Esophagus (tissue), 2 donors: Measurements from ENCODE around the gene BLVRB. TPM values are rescaled to one million over a fixed set of nuclear protein-coding genes. Genes with fewer than 3 reads are reported as not detected.
"Not testable (repeated sequence)": the region's sequence is repeated elsewhere in the genome, so short reads cannot be mapped to it uniquely, and the experiment has no call there.

Experiments
- H3K27ac ChIP-seq, 2 donors: one replicate each; pipeline ENCODE4 v1.5.1; 2013; ENCODE audit warnings: low read depth in 2 of 2, mild to moderate bottlenecking in 2 of 2, inconsistent platforms in 1 of 2, low read length in 1 of 2, moderate library complexity in 1 of 2
- H3K27me3 ChIP-seq, 2 donors: one replicate each; pipeline ENCODE4 v1.6.1; 2013; ENCODE audit warnings: low read length in 2 of 2, control low read depth in 1 of 2, mild to moderate bottlenecking in 1 of 2; ENCODE audit not compliant: insufficient read depth in 2 of 2, control insufficient read depth in 1 of 2
- H3K36me3 ChIP-seq, 2 donors: one replicate each; pipeline ENCODE4 v1.6.1; 2013; ENCODE audit warnings: low read length in 1 of 2; ENCODE audit not compliant: control insufficient read depth in 2 of 2, insufficient read depth in 2 of 2
- H3K4me1 ChIP-seq, 2 donors: one replicate each; pipeline ENCODE4 v1.6.1; 2013; ENCODE audit warnings: low read length in 1 of 2; ENCODE audit not compliant: control insufficient read depth in 2 of 2, insufficient read depth in 2 of 2
- H3K4me3 ChIP-seq, 2 donors: one replicate each; pipeline ENCODE4 v1.5.1; 2013; ENCODE audit warnings: low read length in 2 of 2, mild to moderate bottlenecking in 2 of 2, low read depth in 1 of 2, moderate library complexity in 1 of 2
- H3K9me3 ChIP-seq, 2 donors: one replicate each; pipeline ENCODE4 v1.6.1; 2013; ENCODE audit warnings: mild to moderate bottlenecking in 2 of 2, low read depth in 1 of 2, low read length in 1 of 2, moderate library complexity in 1 of 2; ENCODE audit not compliant: control insufficient read depth in 2 of 2, insufficient read depth in 1 of 2
- WGBS, 2 donors: extraction: QIAGEN DNeasy Blood & Tissue Kit; methylation state at CpG; one replicate each; pipeline ENCODE4 v1.1.7; 2013; 5-methylcytosine and 5-hydroxymethylcytosine counted together
- polyA plus RNA-seq, 2 donors: library from polyadenylated mRNA; stranded (reverse); fragments of 200-250 nt; gene quantifications; one replicate each; pipeline ENCODE4 v1.2.3, GENCODE V29; 2013
- donor health status: healthy with polysubstance abuse.
- donor health status: Bipolar disorder and iron deficiency.

Gene BLVRB
- polyA plus RNA-seq, 2 donors: 213 to 241 TPM

DNA sequence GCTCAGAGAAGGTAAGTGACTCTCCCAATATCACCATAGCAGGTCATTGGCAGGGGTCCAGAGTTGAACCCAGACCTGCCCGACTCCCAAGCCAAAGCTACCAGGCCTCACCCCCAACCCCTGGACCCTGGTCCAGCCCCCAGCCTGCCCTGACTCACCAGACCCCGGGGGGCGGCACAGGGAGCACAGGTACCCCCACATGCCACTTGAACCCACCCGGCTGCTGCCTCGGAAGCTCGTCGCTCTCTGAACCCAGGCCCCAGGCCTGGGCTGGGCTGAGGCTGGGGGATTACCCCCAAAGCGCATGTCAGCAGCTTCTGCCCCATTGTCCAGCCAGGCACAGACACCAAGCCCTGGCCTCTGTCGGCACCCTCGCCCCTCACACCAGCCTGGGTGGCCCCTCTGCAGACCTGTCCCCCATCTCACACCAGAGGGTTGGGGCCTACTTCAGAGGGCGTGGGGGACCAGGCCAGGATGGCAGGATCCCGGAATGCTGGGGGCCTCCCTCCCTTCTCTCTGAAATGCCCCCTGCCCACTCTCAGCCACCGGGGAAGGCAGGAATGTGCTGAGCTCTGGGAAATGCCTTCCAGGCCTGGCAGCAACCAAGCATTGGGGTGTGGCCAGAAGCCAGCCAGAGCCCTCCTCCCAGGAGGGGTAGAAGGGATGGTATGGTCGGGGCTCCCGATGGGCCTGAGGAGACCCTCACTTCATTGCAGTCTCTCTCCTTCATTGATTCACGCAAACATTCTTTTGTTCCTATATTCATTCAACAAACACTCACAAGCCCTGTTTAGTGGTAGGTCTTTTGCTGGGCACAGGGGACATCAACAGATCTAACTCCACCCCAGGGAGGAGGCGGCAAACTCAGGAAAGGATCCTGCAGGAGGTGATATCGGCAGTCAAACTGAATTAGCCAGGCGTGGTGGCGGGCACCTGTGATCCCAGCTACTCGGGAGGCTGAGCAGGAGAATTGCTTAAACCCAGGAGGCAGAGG lies 50.7 kb downstream of the BLVRB start:
- Histone ChIP-seq H3K27me3 (no peaks in the 10 kb centered on the region), H3K27ac (no peak overlapping the region), H3K36me3 (no peaks in the 10 kb centered on the region), H3K4me3 (no peak overlapping the region), H3K9me3 (no peaks in the 10 kb centered on the region), H3K4me1 (peaks cover 0 to 3% of the 10 kb centered on the region in 2 donors)
- 76 to 80% methylated on average over 21 of the region's 21 CpGs for WGBS, 2 donors

DNA sequence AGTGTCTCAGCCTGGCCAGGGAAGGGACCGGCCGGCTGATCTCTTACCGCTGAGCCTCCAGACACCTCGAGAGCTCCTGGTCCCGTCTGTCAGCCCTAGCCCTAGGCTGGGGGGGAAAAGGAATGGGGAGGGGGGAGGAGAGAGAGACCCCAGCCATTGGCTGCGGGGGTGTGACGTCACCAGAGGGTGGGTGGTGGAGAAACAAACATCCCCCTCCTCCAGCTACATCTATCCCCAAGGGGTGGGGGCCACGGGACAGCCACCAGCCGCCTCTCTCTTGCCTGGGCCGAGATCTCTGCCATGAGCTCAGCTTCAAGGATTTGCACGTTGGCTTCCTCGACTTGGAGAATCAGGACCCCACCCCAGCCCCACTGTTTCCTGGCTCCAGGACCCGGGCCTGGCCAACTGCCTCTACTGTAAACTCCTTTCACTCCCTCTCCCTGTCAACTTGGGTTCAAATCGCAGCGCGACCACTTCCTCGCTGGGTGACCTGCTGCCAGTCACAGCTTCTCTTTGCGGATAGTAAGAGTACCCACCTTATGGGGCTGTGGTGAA lies 52.2 kb downstream of the BLVRB start, which contains the start of gene PRX:
Gene PRX, minus strand, starts transcription at position 88 of the 555 bp plus-strand sequence. CDS start 5,446 bp downstream, outside the sequence.
- Histone ChIP-seq H3K36me3 (no peaks in the 10 kb centered on the region), H3K4me3 (no peak within 1 kb of the TSS), H3K27ac (no peak within 1 kb of the TSS), H3K27me3 (no peaks in the 10 kb centered on the region), H3K9me3 (no peaks in the 10 kb centered on the region), H3K4me1 (peaks cover 0 to 3% of the 10 kb centered on the region in 2 donors)
- 42 to 58% methylated on average over 12 to 18 of the region's 18 CpGs for WGBS, 2 donors

DNA sequence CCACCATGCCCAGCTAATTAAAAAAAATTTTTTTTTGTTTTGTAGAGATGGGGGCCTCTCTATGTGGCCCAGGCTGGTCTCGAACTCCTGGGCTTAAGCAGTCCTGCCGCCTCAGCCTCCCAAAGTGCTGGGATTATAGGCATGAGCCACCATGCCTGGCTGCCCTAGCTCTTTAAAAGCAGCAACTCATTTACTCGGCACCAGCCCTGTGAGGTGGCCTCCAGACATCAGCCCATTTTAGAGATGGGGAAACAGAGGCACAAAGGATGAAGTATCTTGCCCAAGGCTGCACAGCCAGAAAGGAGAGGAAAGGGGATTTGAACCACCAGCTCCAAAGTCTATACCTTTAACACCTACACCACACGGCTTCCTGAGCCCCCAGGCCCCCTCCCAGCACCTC lies 52.7 kb downstream of the BLVRB start:
- Histone ChIP-seq H3K9me3 (no peaks in the 10 kb centered on the region), H3K4me1 (peaks cover 0 to 3% of the 10 kb centered on the region in 2 donors), H3K4me3 (no peak overlapping the region), H3K36me3 (no peaks in the 10 kb centered on the region), H3K27ac (no peak overlapping the region), H3K27me3 (no peaks in the 10 kb centered on the region)
- 74 to 78% methylated on average over 4 of the region's 4 CpGs for WGBS, 2 donors

- WGBS, 2 donors: 78% methylated on average over 8 of the region's 8 CpGs
- Histone ChIP-seq H3K36me3 (no peaks in the 10 kb centered on the region), H3K27ac (peak overlapping the region in 1 of 2 donors; percentile 13), H3K4me3 (no peak overlapping the region), H3K4me1 (peaks cover 0 to 3% of the 10 kb centered on the region in 2 donors), H3K27me3 (no peaks in the 10 kb centered on the region), H3K9me3 (no peaks in the 10 kb centered on the region)
Observed at GRCh38 chr19:40411958-40412499, 53.5 kb downstream of the BLVRB start.

- Histone ChIP-seq H3K4me1 (peaks cover 0 to 3% of the 10 kb centered on the region in 2 donors), H3K27ac (peak overlapping the region in 1 of 2 donors; percentile 34), H3K27me3 (no peaks in the 10 kb centered on the region), H3K36me3 (no peaks in the 10 kb centered on the region), H3K4me3 (no peak overlapping the region), H3K9me3 (no peaks in the 10 kb centered on the region)
- 46 to 49% methylated on average over 16 of the region's 16 CpGs for WGBS, 2 donors
Observed at GRCh38 chr19:40411125-40411842, 54.3 kb downstream of the BLVRB start.

- peaks cover 0 to 4% of the 10 kb centered on the region in 2 donors for H3K4me1 ChIP-seq
- WGBS, 2 donors: 72 to 74% methylated on average over 9 of the region's 9 CpGs
- H3K27me3 ChIP-seq: no peaks in the 10 kb centered on the region
- H3K9me3 ChIP-seq: no peaks in the 10 kb centered on the region
- no peak overlapping the region for H3K27ac ChIP-seq
- no peaks in the 10 kb centered on the region for H3K36me3 ChIP-seq
- no peak overlapping the region for H3K4me3 ChIP-seq
Observed at GRCh38 chr19:40410030-40410389, 55.5 kb downstream of the BLVRB start.

GRCh38 chr19:40408598-40408925 lies 57.0 kb downstream of the BLVRB start:
- H3K36me3 ChIP-seq, H3K4me3 ChIP-seq, H3K4me1 ChIP-seq, H3K9me3 ChIP-seq, H3K27me3 ChIP-seq, H3K27ac ChIP-seq: not testable (repeated sequence)
- 82 to 87% methylated on average over 8 of the region's 8 CpGs for WGBS, 2 donors

- Histone ChIP-seq H3K4me3 (no peak overlapping the region), H3K9me3 (no peaks in the 10 kb centered on the region), H3K4me1 (peaks cover 0 to 2% of the 10 kb centered on the region in 2 donors), H3K27me3 (no peaks in the 10 kb centered on the region), H3K27ac (no peak overlapping the region), H3K36me3 (no peaks in the 10 kb centered on the region)
- 54 to 57% methylated on average over 22 of the region's 22 CpGs for WGBS, 2 donors
Observed at GRCh38 chr19:40407714-40408597, 57.6 kb downstream of the BLVRB start.
